Endodermal cell (in vitro differentiated cells): ENCODE measurements around the gene DDX31. TPM values are rescaled to one million over a fixed set of nuclear protein-coding genes. Genes with fewer than 3 reads are reported as not detected.

Source experiments
- DNase-seq: peaks from one replicate; pipeline ENCODE4 v3.0.0-alpha.2; 2017
- H3K27ac ChIP-seq: 2 replicates; pipeline ENCODE4 v1.5.1; 2013; ENCODE audit warnings: mild to moderate bottlenecking, low read depth, low read length, moderate library complexity
- H3K27me3 ChIP-seq: 2 replicates; pipeline ENCODE4 v1.6.1; 2013; ENCODE audit warnings: mild to moderate bottlenecking, low read length, moderate library complexity; ENCODE audit not compliant: insufficient read depth, control insufficient read depth, poor library complexity, severe bottlenecking
- H3K36me3 ChIP-seq: 2 replicates; pipeline ENCODE4 v1.7.0; 2013; ENCODE audit warnings: mild to moderate bottlenecking, low read length, moderate library complexity; ENCODE audit not compliant: control insufficient read depth, insufficient read depth
- H3K4me1 ChIP-seq: one replicate; pipeline ENCODE4 v1.7.0; 2013; ENCODE audit warnings: low read length; ENCODE audit not compliant: control insufficient read depth, insufficient read depth
- H3K4me3 ChIP-seq: 2 replicates; pipeline ENCODE4 v1.5.1; 2013; ENCODE audit warnings: mild to moderate bottlenecking, low read length, moderate library complexity
- H3K9ac ChIP-seq: 2 replicates; pipeline ENCODE4 v1.6.1; 2013; ENCODE audit warnings: mild to moderate bottlenecking, low read length, moderate library complexity; ENCODE audit not compliant: poor library complexity, severe bottlenecking; ENCODE audit errors: extremely low read depth
- H3K9me3 ChIP-seq: 2 replicates; pipeline ENCODE4 v1.6.1; 2013; ENCODE audit warnings: mild to moderate bottlenecking, low read length, moderate library complexity; ENCODE audit not compliant: control insufficient read depth
- H3K27ac Mint-ChIP-seq: 2 replicates; pipeline ENCODE4 v1.8.0; 2020; ENCODE audit warnings: mixed read lengths
- H3K27me3 Mint-ChIP-seq: 2 replicates; pipeline ENCODE4 v1.8.0; 2021; ENCODE audit warnings: mild to moderate bottlenecking, mixed read lengths; ENCODE audit not compliant: insufficient read depth
- H3K36me3 Mint-ChIP-seq: 2 replicates; pipeline ENCODE4 v1.8.0; 2020; ENCODE audit warnings: low read depth, mixed read lengths
- H3K4me1 Mint-ChIP-seq: 2 replicates; pipeline ENCODE4 v1.8.0; 2020; ENCODE audit warnings: mixed read lengths
- H3K4me3 Mint-ChIP-seq: 2 replicates; pipeline ENCODE4 v1.8.0; 2020; ENCODE audit warnings: mild to moderate bottlenecking, moderate library complexity, mixed read lengths
- H3K9me3 Mint-ChIP-seq: 2 replicates; pipeline ENCODE4 v1.8.0; 2020; ENCODE audit warnings: mild to moderate bottlenecking, mixed read lengths
- WGBS, 2 experiments: methylation state at CpG; one replicate each; pipeline versions ENCODE4 v1.1.5 to v1.1.7; 2013; ENCODE audit warnings: missing lambda C conversion rate in 2 of 2, mixed read lengths in 1 of 2; ENCODE audit not compliant: insufficient coverage in 1 of 2, insufficient read length in 1 of 2; 5-methylcytosine and 5-hydroxymethylcytosine counted together
- total RNA-seq, 2 donors: library from RNA; stranded (reverse); fragmentation: NEBNext Ultra II Directional in 1 of 2; extraction: Animal tissue kit (Norgen Biotek cat#: 25700) in 1 of 2; gene quantifications; 2 replicates in 1 of 2; 3 replicates in 1 of 2; pipeline ENCODE4 v1.2.1, GENCODE V29; 2021
- TF ChIP-seq, protein P1 (sequence below): fragments of 200-600 bp; sonication (generic); conservative IDR thresholded peaks from 2 replicates; pipeline ENCODE4 v1.5.0; 2021; ENCODE audit warnings: antibody characterized with exemption, mild to moderate bottlenecking

DDX31 gene
- total RNA-seq, 2 donors from 2014 or later = 29.1 to 30.5 TPM

DNA sequence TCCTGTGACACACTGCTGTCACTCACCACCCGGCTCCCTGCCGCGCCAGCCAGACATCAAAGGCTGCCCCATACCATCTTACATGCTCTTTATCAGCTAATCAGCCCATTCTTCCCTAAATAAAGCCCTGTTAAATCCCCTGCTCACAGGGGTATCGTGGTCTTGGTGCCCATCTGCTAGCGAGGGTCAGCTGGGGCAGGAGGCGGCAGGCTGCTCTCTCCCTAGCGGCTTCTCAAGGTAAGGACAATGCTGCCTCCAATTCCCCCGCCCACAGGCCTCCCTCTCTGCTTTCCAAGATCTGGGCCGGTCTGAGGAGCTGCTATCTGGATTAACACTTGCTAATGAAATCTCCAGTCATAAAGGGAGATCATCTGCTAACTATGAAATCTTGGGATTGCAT, 60.6 kb downstream of the DDX31 start:
- peaks cover 3% of the 10 kb centered on the region for H3K4me1 Mint-ChIP-seq
- Histone ChIP-seq H3K36me3 (peaks cover 93% of the 10 kb centered on the region), H3K4me1 (no peaks in the 10 kb centered on the region), H3K9me3 (no peaks in the 10 kb centered on the region), H3K27ac (no peak overlapping the region), H3K9ac (no peak overlapping the region), H3K27me3 (no peaks in the 10 kb centered on the region), H3K4me3 (no peak overlapping the region)
- no peak overlapping the region for H3K27ac Mint-ChIP-seq
- no peaks in the 10 kb centered on the region for H3K27me3 Mint-ChIP-seq
- peaks cover 78% of the 10 kb centered on the region for H3K36me3 Mint-ChIP-seq
- H3K9me3 Mint-ChIP-seq = no peaks in the 10 kb centered on the region
- peak; percentile 70 for DNase-seq
- 70 to 78% methylated on average over 8 to 9 of the region's 9 CpGs for WGBS, 2 experiments
- TF ChIP-seq, protein P1, sequence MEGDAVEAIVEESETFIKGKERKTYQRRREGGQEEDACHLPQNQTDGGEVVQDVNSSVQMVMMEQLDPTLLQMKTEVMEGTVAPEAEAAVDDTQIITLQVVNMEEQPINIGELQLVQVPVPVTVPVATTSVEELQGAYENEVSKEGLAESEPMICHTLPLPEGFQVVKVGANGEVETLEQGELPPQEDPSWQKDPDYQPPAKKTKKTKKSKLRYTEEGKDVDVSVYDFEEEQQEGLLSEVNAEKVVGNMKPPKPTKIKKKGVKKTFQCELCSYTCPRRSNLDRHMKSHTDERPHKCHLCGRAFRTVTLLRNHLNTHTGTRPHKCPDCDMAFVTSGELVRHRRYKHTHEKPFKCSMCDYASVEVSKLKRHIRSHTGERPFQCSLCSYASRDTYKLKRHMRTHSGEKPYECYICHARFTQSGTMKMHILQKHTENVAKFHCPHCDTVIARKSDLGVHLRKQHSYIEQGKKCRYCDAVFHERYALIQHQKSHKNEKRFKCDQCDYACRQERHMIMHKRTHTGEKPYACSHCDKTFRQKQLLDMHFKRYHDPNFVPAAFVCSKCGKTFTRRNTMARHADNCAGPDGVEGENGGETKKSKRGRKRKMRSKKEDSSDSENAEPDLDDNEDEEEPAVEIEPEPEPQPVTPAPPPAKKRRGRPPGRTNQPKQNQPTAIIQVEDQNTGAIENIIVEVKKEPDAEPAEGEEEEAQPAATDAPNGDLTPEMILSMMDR = peak; percentile 33
- H3K4me3 Mint-ChIP-seq = no peak overlapping the region

DNA sequence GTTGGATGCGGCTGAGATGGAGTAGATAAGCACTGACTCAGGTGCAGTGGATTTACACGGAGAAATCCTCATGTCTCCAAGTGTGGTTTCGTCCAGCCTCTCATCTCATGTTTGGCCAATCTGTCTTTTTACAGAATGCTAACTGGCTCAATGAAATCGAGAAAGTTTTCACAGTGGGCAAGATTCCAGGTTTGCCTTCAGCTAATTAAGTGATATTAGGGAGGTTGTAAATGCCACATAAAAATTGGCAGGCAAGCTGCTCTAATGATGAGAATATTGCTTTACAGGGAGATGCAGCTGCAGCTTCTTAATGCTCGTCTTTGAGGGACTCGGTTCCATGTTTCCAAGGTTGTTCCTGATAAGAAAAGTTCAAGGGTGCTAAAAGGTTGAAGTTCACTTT, 63.7 kb downstream of the DDX31 start:
- Mint-ChIP-seq H3K36me3 (peaks cover 75% of the 10 kb centered on the region), H3K4me3 (no peak overlapping the region), H3K9me3 (no peaks in the 10 kb centered on the region), H3K4me1 (peaks cover 3% of the 10 kb centered on the region), H3K27me3 (no peaks in the 10 kb centered on the region), H3K27ac (no peak overlapping the region)
- no peak overlapping the region for H3K4me3 ChIP-seq
- no peak overlapping the region for H3K27ac ChIP-seq
- TF ChIP-seq, protein P1 = no peak
- peaks cover 91% of the 10 kb centered on the region for H3K36me3 ChIP-seq
- whole genome bisulfite sequencing, 2 experiments = 94 to 96% methylated on average over 6 of the region's 6 CpGs
- no peaks in the 10 kb centered on the region for H3K27me3 ChIP-seq
- DNase-seq = no peak
- no peaks in the 10 kb centered on the region for H3K9me3 ChIP-seq
- H3K9ac ChIP-seq = no peak overlapping the region
- no peaks in the 10 kb centered on the region for H3K4me1 ChIP-seq

DNA sequence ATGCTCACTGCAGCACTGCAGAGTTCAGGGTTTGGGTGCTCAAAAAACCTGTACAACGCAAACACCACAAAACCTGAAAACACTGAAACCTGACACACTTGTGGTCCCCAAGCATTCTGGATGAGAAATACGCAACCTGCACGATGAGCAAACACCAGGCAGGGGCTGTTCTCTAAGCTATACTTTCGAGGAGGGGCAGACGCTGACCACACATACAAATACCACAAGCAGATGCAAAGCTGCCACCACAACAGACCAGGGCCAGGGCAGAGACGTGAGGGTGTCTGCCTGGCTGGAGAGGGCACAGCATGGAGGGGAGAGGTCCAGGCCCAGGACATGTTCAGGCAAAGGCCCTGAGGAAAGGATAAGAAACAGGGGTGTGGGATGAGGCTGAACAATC, 64.4 kb downstream of the DDX31 start:
- Histone ChIP-seq H3K4me3 (no peak overlapping the region), H3K27ac (no peak overlapping the region), H3K9me3 (no peaks in the 10 kb centered on the region), H3K4me1 (no peaks in the 10 kb centered on the region), H3K27me3 (no peaks in the 10 kb centered on the region), H3K9ac (no peak overlapping the region), H3K36me3 (peaks cover 91% of the 10 kb centered on the region)
- no peaks in the 10 kb centered on the region for H3K27me3 Mint-ChIP-seq
- H3K27ac Mint-ChIP-seq = peak overlapping the region; percentile 32
- peaks cover 3% of the 10 kb centered on the region for H3K4me1 Mint-ChIP-seq
- no peak for DNase-seq
- H3K36me3 Mint-ChIP-seq = peaks cover 75% of the 10 kb centered on the region
- TF ChIP-seq, protein P1 = no peak
- H3K4me3 Mint-ChIP-seq = no peak overlapping the region
- WGBS, 2 experiments = 89 to 96% methylated on average over 4 to 6 of the region's 6 CpGs
- H3K9me3 Mint-ChIP-seq = no peaks in the 10 kb centered on the region
